CD4-positive, alpha-beta T cell (primary cell): ENCODE data around the gene PNMA6A. TPM values are rescaled to one million over a fixed set of nuclear protein-coding genes. Genes with fewer than 3 reads are reported as not detected.

ENCODE experiments used
- ATAC-seq: fragments of 200-7000 bp; cut with Tn5 transposase; one replicate; pipeline ENCODE4 v1.10.0; 2022; ENCODE audit warnings: mild to moderate bottlenecking; ENCODE audit not compliant: poor library complexity
- CTCF ChIA-PET: fragments of 350-600 bp; sonication (Branson Sonifier 250); formaldehyde crosslinking; loops from one replicate; lab custom pipeline; 2021; ENCODE audit warnings: antibody characterized with exemption, inconsistent platforms; lab: Charles Lee
- POLR2A ChIA-PET: fragments of 350-600 bp; sonication (Branson Sonifier 250); formaldehyde crosslinking; loops from one replicate; lab custom pipeline; 2021; ENCODE audit warnings: antibody characterized with exemption, inconsistent platforms; lab: Charles Lee
- DNase-seq, 14 experiments: peaks; one replicate each; pipeline ENCODE4 v3.0.0-alpha.2; 2013 to 2020; ENCODE audit warnings: mixed read lengths in 2 of 14
- H3K27ac ChIP-seq, 2 donors: one replicate each; pipeline versions ENCODE4 v1.5.1 to v1.7.0; 2013; ENCODE audit warnings: low read length in 2 of 2, low read depth in 1 of 2, mild to moderate bottlenecking in 1 of 2
- H3K27me3 ChIP-seq, 2 experiments: 1 replicate in 1 of 2; 2 replicates in 1 of 2; pipeline versions ENCODE4 v1.6.1 to v1.7.0; 2013; ENCODE audit warnings: low read length in 2 of 2, control low read depth in 1 of 2, mild to moderate bottlenecking in 1 of 2, moderate library complexity in 1 of 2; ENCODE audit not compliant: insufficient read depth in 2 of 2, control insufficient read depth in 1 of 2
- H3K36me3 ChIP-seq: one replicate; pipeline ENCODE4 v1.6.1; 2013; ENCODE audit warnings: low read length, control low read depth; ENCODE audit not compliant: insufficient read depth
- H3K4me1 ChIP-seq: one replicate; pipeline ENCODE4 v1.6.1; 2013; ENCODE audit warnings: low read length, control low read depth; ENCODE audit not compliant: insufficient read depth
- H3K4me3 ChIP-seq: one replicate; pipeline ENCODE4 v1.5.1; 2013; ENCODE audit warnings: mild to moderate bottlenecking, low read length, moderate library complexity
- H3K9me3 ChIP-seq, 2 experiments: 1 replicate in 1 of 2; 2 replicates in 1 of 2; pipeline versions ENCODE4 v1.6.1 to v1.7.0; 2013; ENCODE audit warnings: low read length in 2 of 2, mild to moderate bottlenecking in 2 of 2, control low read depth in 1 of 2, moderate library complexity in 1 of 2; ENCODE audit not compliant: control insufficient read depth in 1 of 2, insufficient read depth in 1 of 2
- H3K27ac Mint-ChIP-seq: one replicate; pipeline ENCODE4 v1.8.0; 2020; ENCODE audit warnings: mixed read lengths
- H3K27me3 Mint-ChIP-seq: one replicate; pipeline ENCODE4 v1.8.0; 2021; ENCODE audit warnings: mixed read lengths
- H3K36me3 Mint-ChIP-seq: one replicate; pipeline ENCODE4 v1.8.0; 2021; ENCODE audit warnings: low read depth, mixed read lengths
- H3K4me1 Mint-ChIP-seq: one replicate; pipeline ENCODE4 v1.8.0; 2021; ENCODE audit warnings: low read depth, mixed read lengths
- H3K4me3 Mint-ChIP-seq: one replicate; pipeline ENCODE4 v1.8.0; 2020; ENCODE audit warnings: mild to moderate bottlenecking, mixed read lengths
- H3K9me3 Mint-ChIP-seq: one replicate; pipeline ENCODE4 v1.8.0; 2020; ENCODE audit warnings: mixed read lengths
- CTCF ChIP-seq: fragments of 200-600 bp; IDR thresholded peaks from one replicate; pipeline ENCODE4 v1.8.0; 2022; ENCODE audit warnings: antibody characterized with exemption, mild to moderate bottlenecking
- intact Hi-C, 2 experiments: fragments of 100-400 bp; cut with DNase I in 1 of 2; cut with micrococcal nuclease in 1 of 2; formaldehyde crosslinking; loops; one replicate each; pipeline versions ENCODE4 v1.15.1 to v1.9.0; 2023 to 2025; cut with DNase I, micrococcal nuclease
- total RNA-seq, 174 experiments: library from RNA in 2 of 174; stranded (reverse) in 2 of 174; gene quantifications; one replicate each; pipeline ENCODE4 v1.2.3 and lab custom pipeline; 2021 to 2026

Gene PNMA6A
- total RNA-seq, 2 experiments from 2014 or later, result 0.25 to 0.38 TPM

GRCh38 chrX:153029875-153030274, 42.4 kb upstream of the PNMA6A start:
- no peak for ATAC-seq
- H3K9me3 Mint-ChIP-seq, result peaks cover 3% of the 10 kb centered on the region
- no peaks in the 10 kb centered on the region for H3K9me3 ChIP-seq
- no peaks in the 10 kb centered on the region for H3K36me3 ChIP-seq
- no peaks in the 10 kb centered on the region for H3K27me3 Mint-ChIP-seq
- H3K4me1 Mint-ChIP-seq, result peaks cover 5% of the 10 kb centered on the region
- no peak overlapping the region for H3K4me3 Mint-ChIP-seq
- no peak for DNase-seq
- H3K36me3 Mint-ChIP-seq, result no peaks in the 10 kb centered on the region
- ChIA-PET CTCF (no interaction called here), POLR2A (no interaction called here)
- H3K27me3 ChIP-seq, result no peaks in the 10 kb centered on the region
- H3K4me3 ChIP-seq, result no peak overlapping the region
- peaks cover 25% of the 10 kb centered on the region for H3K4me1 ChIP-seq
- H3K27ac ChIP-seq, result no peak overlapping the region
- H3K27ac Mint-ChIP-seq, result no peak overlapping the region
- TF ChIP-seq CTCF, result no peak
- intact Hi-C loops, result loop anchor here in 1 of 2 experiments (5.0 kb wide), 1 partner anchor 88 kb away; no protein-coding TSS in a partner anchor

GRCh38 chrX:153030801-153031200, 41.5 kb upstream of the PNMA6A start:
- POLR2A ChIA-PET, result no interaction called here

GRCh38 chrX:153032397-153033118, 39.7 kb upstream of the PNMA6A start:
- TF ChIP-seq CTCF, result peak; percentile 70
- peak overlapping the region in 1 of 2 donors; percentile 29 for H3K27ac ChIP-seq
- H3K9me3 ChIP-seq, result no peaks in the 10 kb centered on the region
- Mint-ChIP-seq H3K27me3 (no peaks in the 10 kb centered on the region), H3K4me3 (peak overlapping the region; percentile 84), H3K4me1 (peaks cover 5% of the 10 kb centered on the region), H3K27ac (peak overlapping the region; percentile 80), H3K36me3 (peaks cover 5% of the 10 kb centered on the region), H3K9me3 (peaks cover 3% of the 10 kb centered on the region)
- ChIA-PET CTCF (interaction anchor here (0.6 to 2.0 kb wide), 9 partner anchors 10 to 635 kb away, joined by 3 to 12 read pairs (median 4); no protein-coding TSS in a partner anchor), POLR2A (interaction anchor here (1.0 kb wide), 1 partner anchor 182 kb away, joined by 3 read pairs; no protein-coding TSS in a partner anchor)
- DNase-seq (peak; percentile 18 to 84 (median 58)), ATAC-seq (peak; percentile 72)
- no peaks in the 10 kb centered on the region for H3K27me3 ChIP-seq
- H3K4me3 ChIP-seq, result peak overlapping the region; percentile 59
- peaks cover 25% of the 10 kb centered on the region for H3K4me1 ChIP-seq
- intact Hi-C loops, result loop anchor here (1.0 to 5.0 kb wide), 5 partner anchors 73 to 637 kb away; no protein-coding TSS in a partner anchor
- H3K36me3 ChIP-seq, result peaks cover 5% of the 10 kb centered on the region

More at GRCh38 chrX:153030801-153031200, 41.5 kb upstream of the PNMA6A start:
- CTCF ChIA-PET, result no interaction called here
- no peaks in the 10 kb centered on the region for H3K36me3 ChIP-seq
- no peak for ATAC-seq
- H3K4me1 ChIP-seq, result peaks cover 25% of the 10 kb centered on the region
- Mint-ChIP-seq H3K36me3 (peaks cover under 1% of the 10 kb centered on the region), H3K4me3 (no peak overlapping the region), H3K4me1 (peaks cover 5% of the 10 kb centered on the region), H3K27ac (no peak overlapping the region), H3K9me3 (peaks cover 3% of the 10 kb centered on the region), H3K27me3 (no peaks in the 10 kb centered on the region)
- intact Hi-C loops, result loop anchor here in 1 of 2 experiments (5.0 kb wide), 1 partner anchor 88 kb away; no protein-coding TSS in a partner anchor
- no peak for DNase-seq
- H3K4me3 ChIP-seq, result no peak overlapping the region
- H3K27me3 ChIP-seq, result no peaks in the 10 kb centered on the region
- H3K9me3 ChIP-seq, result no peaks in the 10 kb centered on the region
- TF ChIP-seq CTCF, result no peak
- no peak overlapping the region for H3K27ac ChIP-seq
